GM21381 (cell line): ENCODE data around the gene ZNF362.
"Not testable (repeated sequence)": the region's sequence is repeated elsewhere in the genome, so short reads cannot be mapped to it uniquely, and the experiment has no call there.

Source experiments
- ATAC-seq: cut with Tn5 transposase; IDR thresholded peaks from one replicate; pipeline ENCODE4 v1.9.1; 2021; ENCODE audit warnings: mild to moderate bottlenecking, moderate library complexity; ENCODE audit not compliant: unreplicated experiment

ZNF362 gene

GRCh38 chr1:33302325-33302724 lies 46.0 kb downstream of the ZNF362 start:
- ATAC-seq = no peak

- no peak for ATAC-seq
These were observed 48.7 kb downstream of the ZNF362 start for GRCh38 chr1:33305016-33305415.

- no peak for ATAC-seq
These were observed 49.7 kb downstream of the ZNF362 start for GRCh38 chr1:33305816-33306652.

- no peak for ATAC-seq
These were observed 50.6 kb downstream of the ZNF362 start for GRCh38 chr1:33306653-33307493.

- no peak for ATAC-seq
These were observed 51.2 kb downstream of the ZNF362 start for GRCh38 chr1:33307494-33307864.

GRCh38 chr1:33309351-33309750 lies 53.1 kb downstream of the ZNF362 start:
- ATAC-seq = not testable (repeated sequence)

GRCh38 chr1:33310702-33311101 lies 54.4 kb downstream of the ZNF362 start:
- no peak for ATAC-seq

GRCh38 chr1:33311706-33312412 lies 55.6 kb downstream of the ZNF362 start:
- ATAC-seq = no peak

- ATAC-seq = no peak
These were observed 56.1 kb downstream of the ZNF362 start for GRCh38 chr1:33312413-33312749.

GRCh38 chr1:33314416-33314815 lies 58.1 kb downstream of the ZNF362 start:
- ATAC-seq = no peak

GRCh38 chr1:33316601-33317000 lies 60.3 kb downstream of the ZNF362 start:
- ATAC-seq = no peak

GRCh38 chr1:33317354-33317753 lies 61.1 kb downstream of the ZNF362 start:
- ATAC-seq = no peak

GRCh38 chr1:33317946-33318345 lies 61.7 kb downstream of the ZNF362 start:
- ATAC-seq = no peak

GRCh38 chr1:33319186-33319948 lies 63.1 kb downstream of the ZNF362 start:
- ATAC-seq = no peak

- no peak for ATAC-seq
These were observed 63.8 kb downstream of the ZNF362 start for GRCh38 chr1:33319949-33320618.

- ATAC-seq = no peak
These were observed 64.4 kb downstream of the ZNF362 start, which contains the start of gene A3GALT2 for GRCh38 chr1:33320619-33321165. A3GALT2 (minus strand) TSS chr1:33321098; CDS start chr1:33321098, 0 bp downstream.

- no peak for ATAC-seq
These were observed 64.9 kb downstream of the ZNF362 start for GRCh38 chr1:33321178-33321577.

- no peak for ATAC-seq
These were observed 65.8 kb downstream of the ZNF362 start for GRCh38 chr1:33322109-33322508.

GRCh38 chr1:33322870-33323585 lies 66.7 kb downstream of the ZNF362 start:
- no peak for ATAC-seq
